ENCODE data around the gene GGA1. TPM values are rescaled to one million over a fixed set of nuclear protein-coding genes. Genes with fewer than 3 reads are reported as not detected.

GGA1 gene
- total RNA-seq, 2 donors from 2014 or later, result 85.5 to 142 TPM

GRCh38 chr22:37677493-37677974 lies 68.9 kb downstream of the GGA1 start:
- ATAC-seq (peak in 1 of 2 donors; percentile 10), DNase-seq (ENCODE audit: low spot score) (no peak)
- Mint-ChIP-seq H3K36me3 (no peaks in the 10 kb centered on the region), H3K9me3 (no peaks in the 10 kb centered on the region), H3K27ac (peak overlapping the region; percentile 89 to 90), H3K4me3 (peak overlapping the region; percentile 97), H3K27me3 (no peaks in the 10 kb centered on the region), H3K4me1 (ENCODE audit: low read depth in 2 of 2) (peaks cover 36 to 42% of the 10 kb centered on the region in 2 donors)

GRCh38 chr22:37678372-37678771 lies 69.7 kb downstream of the GGA1 start:
- Mint-ChIP-seq H3K27ac (peak overlapping the region; percentile 89 to 90), H3K4me1 (ENCODE audit: low read depth in 2 of 2) (peaks cover 35 to 42% of the 10 kb centered on the region in 2 donors), H3K27me3 (no peaks in the 10 kb centered on the region), H3K4me3 (no peak overlapping the region), H3K36me3 (no peaks in the 10 kb centered on the region), H3K9me3 (no peaks in the 10 kb centered on the region)
- DNase-seq (ENCODE audit: low spot score) (no peak), ATAC-seq (no peak)

GRCh38 chr22:37679670-37680069 lies 71.0 kb downstream of the GGA1 start:
- DNase-seq (ENCODE audit: low spot score), result no peak
- Mint-ChIP-seq H3K36me3 (no peaks in the 10 kb centered on the region), H3K4me1 (ENCODE audit: low read depth in 2 of 2) (peaks cover 35% of the 10 kb centered on the region in 2 donors), H3K27me3 (no peaks in the 10 kb centered on the region), H3K27ac (peak overlapping the region; percentile 46 to 63), H3K9me3 (no peaks in the 10 kb centered on the region), H3K4me3 (no peak overlapping the region)
- ATAC-seq, result no peak

- H3K9me3 Mint-ChIP-seq, result no peaks in the 10 kb centered on the region
- peak overlapping the region; percentile 46 to 63 for H3K27ac Mint-ChIP-seq
- no peak for DNase-seq (ENCODE audit: low spot score)
- peaks cover 32% of the 10 kb centered on the region in 2 donors for H3K4me1 Mint-ChIP-seq (ENCODE audit: low read depth in 2 of 2)
- no peak for ATAC-seq
- no peak overlapping the region for H3K4me3 Mint-ChIP-seq
- no peaks in the 10 kb centered on the region for H3K27me3 Mint-ChIP-seq
- H3K36me3 Mint-ChIP-seq, result no peaks in the 10 kb centered on the region
Observed at GRCh38 chr22:37680191-37680851, 71.7 kb downstream of the GGA1 start.

- H3K4me1 Mint-ChIP-seq (ENCODE audit: low read depth in 2 of 2), result peaks cover 28 to 32% of the 10 kb centered on the region in 2 donors
- ATAC-seq (no peak), DNase-seq (ENCODE audit: low spot score) (no peak)
- no peak overlapping the region for H3K4me3 Mint-ChIP-seq
- no peaks in the 10 kb centered on the region for H3K9me3 Mint-ChIP-seq
- H3K27me3 Mint-ChIP-seq, result no peaks in the 10 kb centered on the region
- H3K27ac Mint-ChIP-seq, result peak overlapping the region in 1 of 2 donors; percentile 66
- H3K36me3 Mint-ChIP-seq, result no peaks in the 10 kb centered on the region
Observed at GRCh38 chr22:37681001-37681424, 72.4 kb downstream of the GGA1 start.

- ATAC-seq (peak in 1 of 2 donors; percentile 27), DNase-seq (ENCODE audit: low spot score) (peak; percentile 76)
- Mint-ChIP-seq H3K9me3 (no peaks in the 10 kb centered on the region), H3K4me1 (ENCODE audit: low read depth in 2 of 2) (peaks cover 28 to 34% of the 10 kb centered on the region in 2 donors), H3K4me3 (no peak overlapping the region), H3K27ac (peak overlapping the region; percentile 66 to 67), H3K36me3 (peaks cover 2% of the 10 kb centered on the region), H3K27me3 (no peaks in the 10 kb centered on the region)
Observed at GRCh38 chr22:37681556-37682049, 73.0 kb downstream of the GGA1 start.

Other genes with a start within 250 kb of the GGA1 start
- under 1 TPM in 1 of 2 donors, not detected in 1; 0.40 TPM for gene ELFN2, start 181.4 kb upstream of the GGA1 start, total RNA-seq
- gene MFNG, start 122.5 kb upstream of the GGA1 start, total RNA-seq, result 100 to 1,000 TPM; 135 to 338 TPM
- gene CARD10, start 89.4 kb upstream of the GGA1 start, total RNA-seq, result under 1 TPM; 0.38 to 0.53 TPM
- gene CDC42EP1, start 48.4 kb upstream of the GGA1 start, total RNA-seq, result 1 to 10 TPM; 1.9 to 3.5 TPM
- not detected for gene LGALS2, start 28.7 kb upstream of the GGA1 start, total RNA-seq
- 100 to 1,000 TPM; 160 to 229 TPM for gene SH3BP1, start 30.8 kb downstream of the GGA1 start, total RNA-seq
- gene PDXP, start 49.9 kb downstream of the GGA1 start, total RNA-seq, result 10 to 100 TPM; 43.9 to 58.4 TPM
- gene LGALS1, start 66.8 kb downstream of the GGA1 start, total RNA-seq, result 100 to 1,000 TPM; 290 to 675 TPM
- gene NOL12, start 77.5 kb downstream of the GGA1 start, total RNA-seq, result 10 to 100 TPM; 37.4 to 48.3 TPM
- 10 to 100 TPM; 29.9 to 35.1 TPM for gene TRIOBP, start 88.2 kb downstream of the GGA1 start, total RNA-seq
- 10 to 100 TPM; 11.5 to 12.3 TPM for gene GCAT, start 199.1 kb downstream of the GGA1 start, total RNA-seq
- gene GALR3, start 214.5 kb downstream of the GGA1 start, total RNA-seq, result not detected
- gene ANKRD54, start 235.5 kb downstream of the GGA1 start, total RNA-seq, result 10 to 100 TPM; 23.2 to 42.2 TPM
- gene EIF3L, start 240.6 kb downstream of the GGA1 start, total RNA-seq, result 100 to 1,000 TPM; 271 to 340 TPM

All from natural killer cell treated with Interleukin-12 subunit alpha and Interleukin-12 subunit beta and Interleukin-15 and Interleukin-18, amount 100 ng/mL, for 72 hours (primary cell).